ENCODE measurements around the gene ARHGAP12.

- no peak for TF ChIP-seq CTCF (IDR thresholded peaks at IDR 0.05; ENCODE audit: poor library complexity, severe bottlenecking)
- TF ChIP-seq EZH2 (IDR thresholded peaks at IDR 0.05; ENCODE audit: borderline replicate concordance, insufficient read depth, low read length, poor library complexity, severe bottlenecking) = no peak
- no peak for TF ChIP-seq EP300 (conservative IDR thresholded peaks at IDR 0.05; ENCODE audit: poor library complexity, severe bottlenecking)
- no peak for TF ChIP-seq POLR2AphosphoS5 (IDR thresholded peaks at IDR 0.05)
- TF ChIP-seq, protein P1, sequence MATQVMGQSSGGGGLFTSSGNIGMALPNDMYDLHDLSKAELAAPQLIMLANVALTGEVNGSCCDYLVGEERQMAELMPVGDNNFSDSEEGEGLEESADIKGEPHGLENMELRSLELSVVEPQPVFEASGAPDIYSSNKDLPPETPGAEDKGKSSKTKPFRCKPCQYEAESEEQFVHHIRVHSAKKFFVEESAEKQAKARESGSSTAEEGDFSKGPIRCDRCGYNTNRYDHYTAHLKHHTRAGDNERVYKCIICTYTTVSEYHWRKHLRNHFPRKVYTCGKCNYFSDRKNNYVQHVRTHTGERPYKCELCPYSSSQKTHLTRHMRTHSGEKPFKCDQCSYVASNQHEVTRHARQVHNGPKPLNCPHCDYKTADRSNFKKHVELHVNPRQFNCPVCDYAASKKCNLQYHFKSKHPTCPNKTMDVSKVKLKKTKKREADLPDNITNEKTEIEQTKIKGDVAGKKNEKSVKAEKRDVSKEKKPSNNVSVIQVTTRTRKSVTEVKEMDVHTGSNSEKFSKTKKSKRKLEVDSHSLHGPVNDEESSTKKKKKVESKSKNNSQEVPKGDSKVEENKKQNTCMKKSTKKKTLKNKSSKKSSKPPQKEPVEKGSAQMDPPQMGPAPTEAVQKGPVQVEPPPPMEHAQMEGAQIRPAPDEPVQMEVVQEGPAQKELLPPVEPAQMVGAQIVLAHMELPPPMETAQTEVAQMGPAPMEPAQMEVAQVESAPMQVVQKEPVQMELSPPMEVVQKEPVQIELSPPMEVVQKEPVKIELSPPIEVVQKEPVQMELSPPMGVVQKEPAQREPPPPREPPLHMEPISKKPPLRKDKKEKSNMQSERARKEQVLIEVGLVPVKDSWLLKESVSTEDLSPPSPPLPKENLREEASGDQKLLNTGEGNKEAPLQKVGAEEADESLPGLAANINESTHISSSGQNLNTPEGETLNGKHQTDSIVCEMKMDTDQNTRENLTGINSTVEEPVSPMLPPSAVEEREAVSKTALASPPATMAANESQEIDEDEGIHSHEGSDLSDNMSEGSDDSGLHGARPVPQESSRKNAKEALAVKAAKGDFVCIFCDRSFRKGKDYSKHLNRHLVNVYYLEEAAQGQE (IDR thresholded peaks at IDR 0.05; ENCODE audit: borderline replicate concordance) = no peak
- no peak for TF ChIP-seq MXI1 (conservative IDR thresholded peaks at IDR 0.05; ENCODE audit: poor library complexity, severe bottlenecking)
- no peak for TF ChIP-seq TAF1 (IDR thresholded peaks at IDR 0.05; ENCODE audit: low read depth)
Measured at GRCh38 chr10:31758495-31758894, 170.1 kb downstream of the ARHGAP12 start.

Data from neural cell (in vitro differentiated cells).